HL-60 (cell line): ENCODE measurements around the gene NRP1.

Experiments
- DNase-seq, 2 experiments: peaks; one replicate each; pipeline ENCODE4 v3.0.0-alpha.2; 2010 to 2020; ENCODE audit warnings: low read depth in 1 of 2, low spot score in 1 of 2
- H3K27ac ChIP-seq: fragments of 250-450 bp; sonication (Bioruptor Pico); replicated peaks from 2 replicates; pipeline ENCODE4 v1.5.1; 2020; ENCODE audit warnings: mild to moderate bottlenecking, moderate library complexity
- H3K27me3 ChIP-seq: fragments of 250-450 bp; sonication (Bioruptor Pico); 2 replicates; pipeline ENCODE4 v1.5.1; 2021; ENCODE audit warnings: mild to moderate bottlenecking, moderate library complexity; ENCODE audit not compliant: insufficient read depth, poor library complexity, severe bottlenecking
- H3K4me3 ChIP-seq: replicated peaks from 2 replicates; pipeline ENCODE4 v1.5.1; 2011; ENCODE audit warnings: mild to moderate bottlenecking, control low read depth, low read length; ENCODE audit not compliant: insufficient read depth
- GABPA ChIP-seq: IDR thresholded peaks from 2 replicates; pipeline ENCODE4 v1.6.1; 2012; ENCODE audit warnings: low read depth
- POLR2AphosphoS5 ChIP-seq: IDR thresholded peaks from 2 replicates; pipeline ENCODE4 v1.6.1; 2012; ENCODE audit warnings: low read depth
- SPI1 ChIP-seq: IDR thresholded peaks from 2 replicates; pipeline ENCODE4 v1.6.1; 2012; ENCODE audit warnings: low read depth, mild to moderate bottlenecking, borderline replicate concordance
- TF ChIP-seq, protein P1 (sequence below): IDR thresholded peaks from one replicate; pipeline ENCODE4 v1.5.1; 2011; ENCODE audit warnings: low read length, control low read depth, inconsistent platforms; ENCODE audit not compliant: insufficient read depth
- TF ChIP-seq, protein P2 (sequence below): IDR thresholded peaks from 2 replicates; pipeline ENCODE4 v1.6.1; 2012; ENCODE audit warnings: low read depth; ENCODE audit not compliant: insufficient replicate concordance

The NRP1 gene

DNA sequence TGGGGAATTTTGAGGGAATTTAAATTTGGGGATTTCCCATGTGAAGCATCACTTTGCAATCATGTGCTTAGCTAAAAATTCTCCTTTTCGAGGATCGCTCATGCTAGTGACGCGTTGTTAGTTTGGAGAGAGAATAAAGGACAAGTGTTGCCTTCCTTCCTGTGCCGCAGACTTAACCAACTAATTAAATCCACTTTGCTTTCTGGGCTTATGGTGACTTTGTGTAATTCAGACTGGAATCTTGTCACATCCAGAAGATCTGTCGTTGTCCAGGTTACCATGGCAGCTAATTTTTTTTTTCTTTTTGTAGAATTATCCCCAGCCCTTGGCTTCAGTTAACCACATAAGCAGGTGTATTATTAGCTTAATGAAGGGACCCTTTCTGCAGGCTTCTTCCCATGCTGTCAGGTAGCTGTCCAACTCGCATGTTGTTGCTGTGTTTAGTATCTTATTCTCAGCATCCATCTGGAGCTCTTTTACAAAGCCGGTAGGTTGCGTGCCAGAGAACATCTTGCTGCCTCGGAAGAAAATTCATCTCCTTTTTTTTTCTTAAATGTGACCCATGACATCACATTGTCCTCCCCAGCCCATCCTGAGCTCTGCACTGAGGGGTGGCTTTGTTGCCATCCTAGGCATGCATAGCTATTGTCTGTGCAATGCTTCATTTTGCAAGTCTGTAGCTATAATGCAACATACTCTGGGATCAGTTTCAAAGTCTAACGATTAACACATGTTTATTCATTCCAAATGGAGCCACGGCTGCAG, 47.2 kb upstream of the NRP1 start:
- Histone ChIP-seq H3K4me3 (no peak overlapping the region), H3K27ac (no peak overlapping the region), H3K27me3 (no peaks in the 10 kb centered on the region)
- TF ChIP-seq SPI1 (no peak), POLR2AphosphoS5 (no peak), GABPA (no peak)
- TF ChIP-seq, protein P1, sequence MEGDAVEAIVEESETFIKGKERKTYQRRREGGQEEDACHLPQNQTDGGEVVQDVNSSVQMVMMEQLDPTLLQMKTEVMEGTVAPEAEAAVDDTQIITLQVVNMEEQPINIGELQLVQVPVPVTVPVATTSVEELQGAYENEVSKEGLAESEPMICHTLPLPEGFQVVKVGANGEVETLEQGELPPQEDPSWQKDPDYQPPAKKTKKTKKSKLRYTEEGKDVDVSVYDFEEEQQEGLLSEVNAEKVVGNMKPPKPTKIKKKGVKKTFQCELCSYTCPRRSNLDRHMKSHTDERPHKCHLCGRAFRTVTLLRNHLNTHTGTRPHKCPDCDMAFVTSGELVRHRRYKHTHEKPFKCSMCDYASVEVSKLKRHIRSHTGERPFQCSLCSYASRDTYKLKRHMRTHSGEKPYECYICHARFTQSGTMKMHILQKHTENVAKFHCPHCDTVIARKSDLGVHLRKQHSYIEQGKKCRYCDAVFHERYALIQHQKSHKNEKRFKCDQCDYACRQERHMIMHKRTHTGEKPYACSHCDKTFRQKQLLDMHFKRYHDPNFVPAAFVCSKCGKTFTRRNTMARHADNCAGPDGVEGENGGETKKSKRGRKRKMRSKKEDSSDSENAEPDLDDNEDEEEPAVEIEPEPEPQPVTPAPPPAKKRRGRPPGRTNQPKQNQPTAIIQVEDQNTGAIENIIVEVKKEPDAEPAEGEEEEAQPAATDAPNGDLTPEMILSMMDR = no peak
- TF ChIP-seq, protein P2, sequence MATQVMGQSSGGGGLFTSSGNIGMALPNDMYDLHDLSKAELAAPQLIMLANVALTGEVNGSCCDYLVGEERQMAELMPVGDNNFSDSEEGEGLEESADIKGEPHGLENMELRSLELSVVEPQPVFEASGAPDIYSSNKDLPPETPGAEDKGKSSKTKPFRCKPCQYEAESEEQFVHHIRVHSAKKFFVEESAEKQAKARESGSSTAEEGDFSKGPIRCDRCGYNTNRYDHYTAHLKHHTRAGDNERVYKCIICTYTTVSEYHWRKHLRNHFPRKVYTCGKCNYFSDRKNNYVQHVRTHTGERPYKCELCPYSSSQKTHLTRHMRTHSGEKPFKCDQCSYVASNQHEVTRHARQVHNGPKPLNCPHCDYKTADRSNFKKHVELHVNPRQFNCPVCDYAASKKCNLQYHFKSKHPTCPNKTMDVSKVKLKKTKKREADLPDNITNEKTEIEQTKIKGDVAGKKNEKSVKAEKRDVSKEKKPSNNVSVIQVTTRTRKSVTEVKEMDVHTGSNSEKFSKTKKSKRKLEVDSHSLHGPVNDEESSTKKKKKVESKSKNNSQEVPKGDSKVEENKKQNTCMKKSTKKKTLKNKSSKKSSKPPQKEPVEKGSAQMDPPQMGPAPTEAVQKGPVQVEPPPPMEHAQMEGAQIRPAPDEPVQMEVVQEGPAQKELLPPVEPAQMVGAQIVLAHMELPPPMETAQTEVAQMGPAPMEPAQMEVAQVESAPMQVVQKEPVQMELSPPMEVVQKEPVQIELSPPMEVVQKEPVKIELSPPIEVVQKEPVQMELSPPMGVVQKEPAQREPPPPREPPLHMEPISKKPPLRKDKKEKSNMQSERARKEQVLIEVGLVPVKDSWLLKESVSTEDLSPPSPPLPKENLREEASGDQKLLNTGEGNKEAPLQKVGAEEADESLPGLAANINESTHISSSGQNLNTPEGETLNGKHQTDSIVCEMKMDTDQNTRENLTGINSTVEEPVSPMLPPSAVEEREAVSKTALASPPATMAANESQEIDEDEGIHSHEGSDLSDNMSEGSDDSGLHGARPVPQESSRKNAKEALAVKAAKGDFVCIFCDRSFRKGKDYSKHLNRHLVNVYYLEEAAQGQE = no peak
- no peak for DNase-seq

DNA sequence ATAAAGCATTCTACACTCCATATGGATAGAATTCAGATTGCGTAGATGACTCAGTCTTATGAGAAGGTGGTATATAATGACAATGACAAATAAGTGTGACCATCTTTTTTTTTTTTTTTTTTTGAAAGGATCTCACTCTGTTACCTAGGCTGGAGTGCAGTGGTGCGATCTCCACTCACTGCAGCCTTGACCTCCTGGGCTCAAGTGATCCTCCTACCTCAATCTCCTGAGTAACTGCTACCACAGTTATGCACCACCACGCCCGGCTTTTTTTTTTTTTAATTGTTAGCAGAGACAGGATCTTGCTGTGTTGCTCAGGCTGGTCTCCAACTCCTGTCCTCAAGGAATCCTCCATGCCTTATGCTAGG, 43.2 kb upstream of the NRP1 start:
- Histone ChIP-seq H3K27me3 (no peaks in the 10 kb centered on the region), H3K4me3 (no peak overlapping the region), H3K27ac (no peak overlapping the region)
- TF ChIP-seq, protein P2 = no peak
- TF ChIP-seq, protein P1 = no peak
- no peak for TF ChIP-seq SPI1
- no peak for TF ChIP-seq POLR2AphosphoS5
- no peak for TF ChIP-seq GABPA
- no peak for DNase-seq

DNA sequence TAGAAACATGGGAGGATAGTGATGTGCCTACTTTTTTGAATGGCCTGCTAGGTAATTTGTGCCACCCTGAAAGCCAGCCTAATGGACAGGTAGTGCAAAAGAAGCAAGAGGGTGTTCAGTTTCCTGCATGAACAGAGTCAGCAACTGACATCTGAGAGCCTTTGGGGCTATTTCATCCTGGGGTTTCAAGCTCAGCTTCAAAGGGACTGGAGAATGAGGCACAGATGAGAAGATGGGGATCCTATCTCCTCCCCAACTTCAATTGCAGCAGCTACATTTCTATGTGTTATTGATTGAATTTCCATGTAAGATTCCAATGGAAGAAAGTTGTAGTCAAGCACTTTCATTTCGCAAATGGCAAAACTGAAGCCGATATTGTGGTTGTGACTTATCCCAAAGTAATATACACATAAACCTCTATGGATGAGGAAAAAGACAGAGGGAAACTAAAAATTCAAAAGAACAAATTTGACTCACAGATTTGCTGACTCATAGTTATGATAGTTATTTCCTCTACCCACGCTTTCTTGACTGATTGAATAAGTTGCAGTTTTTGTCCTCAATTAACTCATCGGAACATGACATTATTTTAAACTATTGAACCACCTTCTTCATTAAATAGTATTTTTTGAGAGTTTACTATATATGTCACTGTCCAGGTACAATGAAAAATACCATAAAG, 42.6 kb upstream of the NRP1 start:
- DNase-seq = no peak
- Histone ChIP-seq H3K27ac (no peak overlapping the region), H3K27me3 (no peaks in the 10 kb centered on the region), H3K4me3 (no peak overlapping the region)
- TF ChIP-seq, protein P1 = no peak
- no peak for TF ChIP-seq GABPA
- TF ChIP-seq POLR2AphosphoS5 = no peak
- TF ChIP-seq, protein P2 = no peak
- TF ChIP-seq SPI1 = no peak
